DOHH2 (cell line): Measurements from ENCODE around the gene CSMD2.

ENCODE experiments used
- H3F3A ChIP-seq: fragments of 200-600 bp; sonication (generic), shearing (Covaris generic); 2 replicates; pipeline ENCODE4 v1.6.0; 2016; ENCODE audit warnings: antibody characterized with exemption, mild to moderate bottlenecking; ENCODE audit not compliant: control insufficient read depth, insufficient read depth
- H3K27ac ChIP-seq: fragments of 200-600 bp; sonication (generic); 2 replicates; pipeline ENCODE4 v1.5.1; 2014; ENCODE audit warnings: low read depth, mild to moderate bottlenecking, low read length, moderate library complexity
- H3K27me3 ChIP-seq: fragments of 200-600 bp; sonication (generic); 2 replicates; pipeline ENCODE4 v1.6.1; 2014; ENCODE audit warnings: mild to moderate bottlenecking, low read length, mixed read lengths; ENCODE audit not compliant: control insufficient read depth
- H3K36me3 ChIP-seq: fragments of 200-600 bp; sonication (generic); 2 replicates; pipeline ENCODE4 v1.6.1; 2014; ENCODE audit warnings: mild to moderate bottlenecking, low read length, moderate library complexity, mixed read lengths; ENCODE audit not compliant: control insufficient read depth
- H3K4me1 ChIP-seq: fragments of 200-600 bp; sonication (generic); 2 replicates; pipeline ENCODE4 v1.6.1; 2014; ENCODE audit warnings: mild to moderate bottlenecking, low read length, mixed read lengths; ENCODE audit not compliant: control insufficient read depth
- H3K4me2 ChIP-seq: fragments of 200-600 bp; sonication (generic); 2 replicates; pipeline ENCODE4 v1.6.0; 2014; ENCODE audit warnings: mild to moderate bottlenecking, low read length, moderate library complexity
- H3K4me3 ChIP-seq: fragments of 200-600 bp; sonication (generic); 2 replicates; pipeline ENCODE4 v1.5.1; 2014; ENCODE audit warnings: mild to moderate bottlenecking, low read length, mixed read lengths
- H3K79me2 ChIP-seq: fragments of 200-600 bp; sonication (generic); 2 replicates; pipeline ENCODE4 v1.6.1; 2014; ENCODE audit warnings: mild to moderate bottlenecking, low read length, mixed read lengths; ENCODE audit not compliant: control insufficient read depth
- H3K9me2 ChIP-seq: fragments of 200-600 bp; sonication (generic); replicated peaks from 2 replicates; pipeline ENCODE4 v1.6.1; 2014; ENCODE audit warnings: mild to moderate bottlenecking, low read length, mixed read lengths; ENCODE audit not compliant: control insufficient read depth
- H3K9me3 ChIP-seq: fragments of 200-600 bp; sonication (generic); 2 replicates; pipeline ENCODE4 v1.6.1; 2014; ENCODE audit warnings: antibody characterized with exemption, low read length, mixed read lengths; ENCODE audit not compliant: control insufficient read depth, insufficient read depth
- H4K20me1 ChIP-seq: fragments of 200-600 bp; sonication (generic); 2 replicates; pipeline ENCODE4 v1.6.0; 2014; ENCODE audit warnings: low read depth, mild to moderate bottlenecking, antibody characterized with exemption, low read length, moderate library complexity; ENCODE audit not compliant: control insufficient read depth, insufficient read depth
- EZH2phosphoT487 ChIP-seq: fragments of 200-600 bp; sonication (generic); IDR thresholded peaks from 2 replicates; pipeline ENCODE4 v1.6.1; 2017; ENCODE audit warnings: borderline replicate concordance, mild to moderate bottlenecking, antibody characterized with exemption, low read length, moderate library complexity, mixed read lengths
- TF ChIP-seq, protein P1 (sequence below): fragments of 200-600 bp; sonication (generic); IDR thresholded peaks from one replicate; pipeline ENCODE4 v1.5.1; 2014; ENCODE audit warnings: antibody characterized with exemption, mild to moderate bottlenecking, low read depth, low read length; ENCODE audit not compliant: poor library complexity, severe bottlenecking

The CSMD2 gene

DNA sequence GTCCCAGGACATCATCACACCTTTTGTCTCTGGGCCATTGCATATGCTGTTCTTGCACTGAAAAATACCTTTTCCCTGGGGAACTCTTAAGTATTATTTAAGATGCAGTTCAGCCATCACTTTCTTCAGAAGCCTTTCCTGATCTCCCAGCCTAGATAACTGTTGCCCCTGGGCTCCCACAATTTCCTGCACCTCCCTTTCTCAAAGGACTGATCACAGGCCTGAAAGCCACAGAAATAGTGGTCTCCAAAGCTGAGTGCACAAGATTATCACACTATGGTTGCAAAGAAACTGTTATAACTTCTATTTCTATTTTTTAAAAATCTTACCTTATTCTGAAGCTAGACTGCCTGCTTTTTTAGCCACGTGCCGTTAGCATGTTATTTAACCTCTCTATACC, 695.3 kb downstream of the CSMD2 start:
- no peaks in the 10 kb centered on the region for H3K9me2 ChIP-seq
- no peak overlapping the region for H3K4me3 ChIP-seq
- H3F3A ChIP-seq = 0 out of 2 replicates have a peak, but pooled peaks cover 4% of the 10 kb centered on the region
- no peaks in the 10 kb centered on the region for H4K20me1 ChIP-seq
- peaks cover 35% of the 10 kb centered on the region for H3K4me1 ChIP-seq
- H3K27me3 ChIP-seq = no peaks in the 10 kb centered on the region
- no peaks in the 10 kb centered on the region for H3K9me3 ChIP-seq
- no peak overlapping the region for H3K27ac ChIP-seq
- H3K4me2 ChIP-seq = no peak overlapping the region
- peaks cover 16% of the 10 kb centered on the region for H3K79me2 ChIP-seq
- H3K36me3 ChIP-seq = no peaks in the 10 kb centered on the region
- TF ChIP-seq, protein P1, sequence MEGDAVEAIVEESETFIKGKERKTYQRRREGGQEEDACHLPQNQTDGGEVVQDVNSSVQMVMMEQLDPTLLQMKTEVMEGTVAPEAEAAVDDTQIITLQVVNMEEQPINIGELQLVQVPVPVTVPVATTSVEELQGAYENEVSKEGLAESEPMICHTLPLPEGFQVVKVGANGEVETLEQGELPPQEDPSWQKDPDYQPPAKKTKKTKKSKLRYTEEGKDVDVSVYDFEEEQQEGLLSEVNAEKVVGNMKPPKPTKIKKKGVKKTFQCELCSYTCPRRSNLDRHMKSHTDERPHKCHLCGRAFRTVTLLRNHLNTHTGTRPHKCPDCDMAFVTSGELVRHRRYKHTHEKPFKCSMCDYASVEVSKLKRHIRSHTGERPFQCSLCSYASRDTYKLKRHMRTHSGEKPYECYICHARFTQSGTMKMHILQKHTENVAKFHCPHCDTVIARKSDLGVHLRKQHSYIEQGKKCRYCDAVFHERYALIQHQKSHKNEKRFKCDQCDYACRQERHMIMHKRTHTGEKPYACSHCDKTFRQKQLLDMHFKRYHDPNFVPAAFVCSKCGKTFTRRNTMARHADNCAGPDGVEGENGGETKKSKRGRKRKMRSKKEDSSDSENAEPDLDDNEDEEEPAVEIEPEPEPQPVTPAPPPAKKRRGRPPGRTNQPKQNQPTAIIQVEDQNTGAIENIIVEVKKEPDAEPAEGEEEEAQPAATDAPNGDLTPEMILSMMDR = no peak
- TF ChIP-seq EZH2phosphoT487 = no peak

DNA sequence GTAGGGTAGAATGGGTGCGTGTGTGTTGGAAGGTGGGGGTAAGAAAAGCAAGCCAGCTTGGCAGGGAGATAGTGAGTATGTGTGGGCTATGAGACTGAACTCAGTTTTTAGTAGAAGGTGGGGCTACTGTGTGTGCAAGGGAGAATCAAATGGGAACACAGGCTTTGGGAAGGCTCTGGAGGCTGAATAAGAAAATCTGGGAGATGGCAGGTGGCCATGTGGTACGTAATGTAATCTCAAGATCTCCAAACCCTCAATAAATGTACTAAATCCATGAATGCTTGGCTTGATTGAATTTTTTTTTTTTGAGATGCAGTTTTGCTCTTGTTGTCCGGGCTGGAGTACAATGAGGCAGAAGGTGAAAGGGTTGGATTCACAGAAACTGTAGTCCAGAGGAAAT, 696.1 kb downstream of the CSMD2 start:
- Histone ChIP-seq H3K4me1 (peaks cover 37% of the 10 kb centered on the region), H3K27me3 (no peaks in the 10 kb centered on the region), H3K9me3 (no peaks in the 10 kb centered on the region), H3F3A (0 out of 2 replicates have a peak, but pooled peaks cover 4% of the 10 kb centered on the region), H4K20me1 (no peaks in the 10 kb centered on the region), H3K36me3 (no peaks in the 10 kb centered on the region), H3K79me2 (peaks cover 15% of the 10 kb centered on the region), H3K4me2 (no peak overlapping the region), H3K27ac (no peak overlapping the region), H3K4me3 (no peak overlapping the region), H3K9me2 (no peaks in the 10 kb centered on the region)
- TF ChIP-seq, protein P1 = no peak
- TF ChIP-seq EZH2phosphoT487 = no peak

DNA sequence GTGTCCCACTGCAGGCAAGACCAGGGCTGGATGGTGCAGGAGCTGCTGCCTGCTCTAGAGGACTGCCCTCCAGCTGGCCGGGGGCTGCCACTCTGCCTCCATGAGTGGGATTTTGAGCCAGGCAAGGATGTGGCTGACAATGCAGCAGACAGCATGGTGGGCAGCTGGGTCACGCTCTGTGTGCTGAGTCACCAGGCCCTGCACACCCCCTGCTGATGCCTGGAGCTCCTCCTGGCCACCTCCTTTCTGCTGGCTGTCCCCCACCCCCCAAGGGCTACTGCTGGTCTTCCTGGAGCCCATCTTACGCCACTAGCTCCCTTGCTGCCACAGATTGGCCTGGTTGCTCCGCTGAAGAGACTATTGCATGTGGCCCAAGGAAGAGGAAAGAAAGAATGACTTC, 696.5 kb downstream of the CSMD2 start:
- Histone ChIP-seq H3K9me2 (no peaks in the 10 kb centered on the region), H3K4me1 (peaks cover 38% of the 10 kb centered on the region)

More for the DNA sequence above, 696.5 kb downstream of the CSMD2 start:
- H4K20me1 ChIP-seq = no peaks in the 10 kb centered on the region
- no peaks in the 10 kb centered on the region for H3K27me3 ChIP-seq
- H3K79me2 ChIP-seq = peaks cover 11% of the 10 kb centered on the region
- no peak overlapping the region for H3K27ac ChIP-seq
- H3F3A ChIP-seq = 0 out of 2 replicates have a peak, but pooled peaks cover 4% of the 10 kb centered on the region
- H3K9me3 ChIP-seq = no peaks in the 10 kb centered on the region
- no peak overlapping the region for H3K4me3 ChIP-seq
- TF ChIP-seq, protein P1 = no peak
- no peak for TF ChIP-seq EZH2phosphoT487
- no peak overlapping the region for H3K4me2 ChIP-seq
- no peaks in the 10 kb centered on the region for H3K36me3 ChIP-seq
